ENCODE data around the gene RBM33.

DNA sequence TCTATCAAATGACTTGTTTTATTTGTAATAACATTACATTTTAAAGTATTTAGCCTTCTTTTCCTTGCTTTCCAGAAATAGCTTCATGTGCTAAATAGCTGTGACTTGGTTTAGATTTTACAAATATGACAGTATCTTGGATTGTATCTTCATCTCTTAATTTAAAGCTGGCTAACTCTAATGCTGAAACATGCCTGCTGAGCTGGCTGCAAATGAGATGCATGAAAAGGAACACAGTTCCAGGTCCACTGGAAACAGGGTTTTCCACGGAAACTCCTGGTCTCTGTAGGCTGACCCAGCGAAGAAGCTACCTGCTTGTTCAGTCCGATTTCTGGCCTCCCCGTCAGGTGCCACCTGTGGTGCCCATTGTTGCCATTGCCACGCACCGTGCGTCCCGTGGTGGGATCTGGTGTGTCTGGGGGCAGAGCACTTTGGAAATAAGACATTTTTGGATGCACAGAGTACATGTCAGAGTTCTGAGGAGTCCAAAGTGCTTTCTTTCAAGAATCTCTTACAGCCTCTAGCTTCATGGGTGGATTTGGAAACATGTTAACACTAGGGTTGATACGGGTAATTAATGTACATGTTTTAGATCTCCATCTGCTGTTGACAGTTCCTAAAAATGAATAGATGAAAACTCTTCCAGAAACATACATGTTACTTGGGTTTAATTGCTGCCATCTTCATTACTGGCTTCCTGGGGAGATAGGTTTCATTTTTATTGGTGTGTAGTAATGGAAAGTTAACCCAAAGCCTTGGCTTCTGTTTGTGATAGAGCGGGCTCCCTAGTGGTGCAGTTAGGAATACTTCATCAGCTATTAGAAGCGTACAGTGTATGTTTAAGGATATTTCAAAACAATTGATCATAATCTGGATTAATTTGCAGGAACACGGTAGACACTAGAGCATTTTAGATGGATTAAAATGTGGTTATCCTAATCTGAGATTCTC, 122.8 kb downstream of the RBM33 start:
- TF ChIP-seq ATF1 (CRISPR knock-in tag; IDR thresholded peaks at IDR 0.05): no peak
- TF ChIP-seq HMGA2 (CRISPR knock-in tag; IDR thresholded peaks at IDR 0.05): no peak
- TF ChIP-seq, protein P1, sequence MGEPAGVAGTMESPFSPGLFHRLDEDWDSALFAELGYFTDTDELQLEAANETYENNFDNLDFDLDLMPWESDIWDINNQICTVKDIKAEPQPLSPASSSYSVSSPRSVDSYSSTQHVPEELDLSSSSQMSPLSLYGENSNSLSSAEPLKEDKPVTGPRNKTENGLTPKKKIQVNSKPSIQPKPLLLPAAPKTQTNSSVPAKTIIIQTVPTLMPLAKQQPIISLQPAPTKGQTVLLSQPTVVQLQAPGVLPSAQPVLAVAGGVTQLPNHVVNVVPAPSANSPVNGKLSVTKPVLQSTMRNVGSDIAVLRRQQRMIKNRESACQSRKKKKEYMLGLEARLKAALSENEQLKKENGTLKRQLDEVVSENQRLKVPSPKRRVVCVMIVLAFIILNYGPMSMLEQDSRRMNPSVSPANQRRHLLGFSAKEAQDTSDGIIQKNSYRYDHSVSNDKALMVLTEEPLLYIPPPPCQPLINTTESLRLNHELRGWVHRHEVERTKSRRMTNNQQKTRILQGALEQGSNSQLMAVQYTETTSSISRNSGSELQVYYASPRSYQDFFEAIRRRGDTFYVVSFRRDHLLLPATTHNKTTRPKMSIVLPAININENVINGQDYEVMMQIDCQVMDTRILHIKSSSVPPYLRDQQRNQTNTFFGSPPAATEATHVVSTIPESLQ (CRISPR knock-in tag; IDR thresholded peaks at IDR 0.05): no peak
- TF ChIP-seq, protein P2, sequence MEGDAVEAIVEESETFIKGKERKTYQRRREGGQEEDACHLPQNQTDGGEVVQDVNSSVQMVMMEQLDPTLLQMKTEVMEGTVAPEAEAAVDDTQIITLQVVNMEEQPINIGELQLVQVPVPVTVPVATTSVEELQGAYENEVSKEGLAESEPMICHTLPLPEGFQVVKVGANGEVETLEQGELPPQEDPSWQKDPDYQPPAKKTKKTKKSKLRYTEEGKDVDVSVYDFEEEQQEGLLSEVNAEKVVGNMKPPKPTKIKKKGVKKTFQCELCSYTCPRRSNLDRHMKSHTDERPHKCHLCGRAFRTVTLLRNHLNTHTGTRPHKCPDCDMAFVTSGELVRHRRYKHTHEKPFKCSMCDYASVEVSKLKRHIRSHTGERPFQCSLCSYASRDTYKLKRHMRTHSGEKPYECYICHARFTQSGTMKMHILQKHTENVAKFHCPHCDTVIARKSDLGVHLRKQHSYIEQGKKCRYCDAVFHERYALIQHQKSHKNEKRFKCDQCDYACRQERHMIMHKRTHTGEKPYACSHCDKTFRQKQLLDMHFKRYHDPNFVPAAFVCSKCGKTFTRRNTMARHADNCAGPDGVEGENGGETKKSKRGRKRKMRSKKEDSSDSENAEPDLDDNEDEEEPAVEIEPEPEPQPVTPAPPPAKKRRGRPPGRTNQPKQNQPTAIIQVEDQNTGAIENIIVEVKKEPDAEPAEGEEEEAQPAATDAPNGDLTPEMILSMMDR (IDR thresholded peaks at IDR 0.05): no peak
- no peak for TF ChIP-seq ETV6 (CRISPR knock-in tag; IDR thresholded peaks at IDR 0.05)
- TF ChIP-seq CREB1 (CRISPR knock-in tag; IDR thresholded peaks at IDR 0.05): no peak
- TF ChIP-seq, protein P3, sequence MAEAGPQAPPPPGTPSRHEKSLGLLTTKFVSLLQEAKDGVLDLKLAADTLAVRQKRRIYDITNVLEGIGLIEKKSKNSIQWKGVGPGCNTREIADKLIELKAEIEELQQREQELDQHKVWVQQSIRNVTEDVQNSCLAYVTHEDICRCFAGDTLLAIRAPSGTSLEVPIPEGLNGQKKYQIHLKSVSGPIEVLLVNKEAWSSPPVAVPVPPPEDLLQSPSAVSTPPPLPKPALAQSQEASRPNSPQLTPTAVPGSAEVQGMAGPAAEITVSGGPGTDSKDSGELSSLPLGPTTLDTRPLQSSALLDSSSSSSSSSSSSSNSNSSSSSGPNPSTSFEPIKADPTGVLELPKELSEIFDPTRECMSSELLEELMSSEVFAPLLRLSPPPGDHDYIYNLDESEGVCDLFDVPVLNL (CRISPR knock-in tag; IDR thresholded peaks at IDR 0.05; ENCODE audit: borderline replicate concordance, low read depth): no peak
- no peak for TF ChIP-seq OVOL2 (CRISPR knock-in tag; IDR thresholded peaks at IDR 0.05; ENCODE audit: borderline replicate concordance)
- TF ChIP-seq, protein P4, sequence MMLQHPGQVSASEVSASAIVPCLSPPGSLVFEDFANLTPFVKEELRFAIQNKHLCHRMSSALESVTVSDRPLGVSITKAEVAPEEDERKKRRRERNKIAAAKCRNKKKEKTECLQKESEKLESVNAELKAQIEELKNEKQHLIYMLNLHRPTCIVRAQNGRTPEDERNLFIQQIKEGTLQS (CRISPR knock-in tag; conservative IDR thresholded peaks at IDR 0.05): no peak
- TF ChIP-seq ZNF121 (CRISPR knock-in tag; IDR thresholded peaks at IDR 0.05): no peak
- no peak for TF ChIP-seq SP1 (CRISPR knock-in tag; conservative IDR thresholded peaks at IDR 0.05)
- TF ChIP-seq CBFB (CRISPR knock-in tag; IDR thresholded peaks at IDR 0.05; ENCODE audit: low read depth): no peak
- TF ChIP-seq FOXP1 (CRISPR knock-in tag; IDR thresholded peaks at IDR 0.05; ENCODE audit: borderline replicate concordance): no peak

All from WTC11 (cell line).